ENCODE results near the gene WFDC2. TPM values are rescaled to one million over a fixed set of nuclear protein-coding genes. Genes with fewer than 3 reads are reported as not detected.

Gene WFDC2
- total and polyA plus RNA-seq, 2 donors (not counting 3 experiments of a cell fraction or from before 2014, with no cell fraction given): not detected

DNA sequence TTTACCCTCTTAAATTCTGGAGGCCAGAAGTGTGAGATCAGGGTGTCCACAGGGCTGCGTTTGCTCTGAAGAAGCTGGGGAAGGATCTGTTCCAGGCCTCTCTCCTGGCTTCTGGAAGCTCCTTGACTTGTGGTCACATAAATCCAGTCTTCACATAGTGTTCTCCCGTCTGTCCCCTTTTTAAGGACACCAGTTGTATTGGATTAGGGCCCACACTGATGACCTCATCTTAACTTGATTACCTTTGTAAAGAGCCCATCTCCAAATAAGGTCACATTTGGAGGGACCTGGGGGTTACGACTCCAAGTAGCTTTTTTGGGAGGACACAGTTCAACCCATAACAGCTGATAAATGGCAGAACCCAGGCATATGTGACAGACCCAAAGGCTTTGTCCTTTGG lies 20.0 kb upstream of the WFDC2 start:
- Histone ChIP-seq H3K4me3 (replicated peaks in 1 of 3; ENCODE audit: insufficient read depth in 1 of 3, low read depth in 1 of 3, low read length in 3 of 3) (no peak overlapping the region), H3K9me3 (replicated peaks; ENCODE audit: control insufficient read depth, insufficient read depth, low read length) (no peaks in the 10 kb centered on the region), H3K27ac (ENCODE audit: insufficient read depth, low read depth, low read length) (no peak overlapping the region), H3K9me1 (replicated peaks; ENCODE audit: control insufficient read depth, extremely low read depth, insufficient read depth, low read length) (no peaks in the 10 kb centered on the region), H3K4me2 (ENCODE audit: insufficient read depth, low read length) (no peak overlapping the region), H3K79me2 (ENCODE audit: control insufficient read depth, insufficient read depth, low read length) (no peaks in the 10 kb centered on the region), H2AFZ (ENCODE audit: low read depth, low read length) (no peak overlapping the region), H3K36me3 (ENCODE audit: control insufficient read depth in 2 of 2, extremely low read depth in 1 of 2, insufficient read depth in 2 of 2, low read length in 2 of 2) (no peaks in the 10 kb centered on the region), H3K4me1 (ENCODE audit: control insufficient read depth, extremely low read depth, insufficient read depth, low read length) (no peaks in the 10 kb centered on the region), H3K9ac (replicated peaks; ENCODE audit: extremely low read depth, insufficient read depth, low read length) (no peak overlapping the region), H4K20me1 (replicated peaks; ENCODE audit: control insufficient read depth, extremely low read depth, insufficient read depth, low read length) (no peaks in the 10 kb centered on the region), H3K27me3 (ENCODE audit: control insufficient read depth in 2 of 2, insufficient read depth in 2 of 2, low read length in 2 of 2) (peaks cover 3 to 4% of the 10 kb centered on the region in 2 experiments)
- no TSS peak for BruUV-seq (replicated peaks)
- no peak for FAIRE-seq
- POLR2A ChIA-PET: interaction anchor here (1.0 kb wide), 1 partner anchor 13 kb away, joined by 3 read pairs; no protein-coding TSS in a partner anchor
- dilution Hi-C loops (cut with MboI; ENCODE audit: extremely low pct_ligation_motif_present, low sequenced_read_pairs) (no loop called here), intact Hi-C loops (cut with micrococcal nuclease) (no loop called here)
- CTCF ChIA-PET: interaction anchor here (0.7 to 8.5 kb wide), 21 partner anchors 10 to 353 kb away, joined by 3 to 88 read pairs (median 7); partner anchors contain the start of gene SYS1
- TF ChIP-seq FOS (IDR thresholded peaks at IDR 0.05; ENCODE audit: borderline replicate concordance, insufficient read depth, low read length): no peak
- no peak for TF ChIP-seq MYC (IDR thresholded peaks at IDR 0.05; ENCODE audit: low read depth, low read length)
- no peak for TF ChIP-seq EZH2 (IDR thresholded peaks at IDR 0.05; ENCODE audit: borderline replicate concordance, low read depth, low read length, severe bottlenecking)
- TF ChIP-seq JUN (IDR thresholded peaks at IDR 0.05; ENCODE audit: borderline replicate concordance, insufficient read depth, insufficient read length, low read depth): no peak
- TF ChIP-seq CTCF (IDR thresholded peaks at IDR 0.05; ENCODE audit: extremely low read depth in 1 of 2, insufficient read depth in 1 of 2, low read depth in 1 of 2, low read length in 2 of 2): no peak
- TF ChIP-seq POLR2A (IDR thresholded peaks at IDR 0.05; ENCODE audit: low read depth, low read length): no peak
- TF ChIP-seq POLR2AphosphoS5 (IDR thresholded peaks at IDR 0.05; ENCODE audit: insufficient read depth, low read depth, low read length): no peak
- no peak for TF ChIP-seq GATA2 (IDR thresholded peaks at IDR 0.05; ENCODE audit: insufficient read depth, insufficient read length, low read depth, low read length)
- TF ChIP-seq, protein P1, sequence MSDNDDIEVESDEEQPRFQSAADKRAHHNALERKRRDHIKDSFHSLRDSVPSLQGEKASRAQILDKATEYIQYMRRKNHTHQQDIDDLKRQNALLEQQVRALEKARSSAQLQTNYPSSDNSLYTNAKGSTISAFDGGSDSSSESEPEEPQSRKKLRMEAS (IDR thresholded peaks at IDR 0.05; ENCODE audit: insufficient read depth, insufficient read length): no peak
- no peak for DNase-seq (ENCODE audit: low read depth, low spot score)

Measured in endothelial cell of umbilical vein (primary cell).